Osteoblast (primary cell): ENCODE results near the gene PTPRK. TPM values are rescaled to one million over a fixed set of nuclear protein-coding genes. Genes with fewer than 3 reads are reported as not detected.

Experiments used
- DNase-seq: peaks from one replicate; pipeline ENCODE4 v3.0.0; 2011; ENCODE audit warnings: low spot score, mixed read lengths; ENCODE audit not compliant: insufficient read length; ENCODE audit errors: missing footprints
- H2AFZ ChIP-seq: 2 replicates; pipeline ENCODE4 v1.6.0; 2011; ENCODE audit warnings: mild to moderate bottlenecking, low read length
- H3K27ac ChIP-seq: 2 replicates; pipeline ENCODE4 v1.5.1; 2011; ENCODE audit warnings: mild to moderate bottlenecking, low read depth, low read length, moderate library complexity
- H3K27me3 ChIP-seq: 2 replicates; pipeline ENCODE4 v1.6.0; 2012; ENCODE audit warnings: mild to moderate bottlenecking, control low read depth, inconsistent platforms, low read length, moderate library complexity; ENCODE audit not compliant: insufficient read depth
- H3K36me3 ChIP-seq: 2 replicates; pipeline ENCODE4 v1.5.1; 2011; ENCODE audit warnings: mild to moderate bottlenecking, low read length, control low read depth, moderate library complexity; ENCODE audit not compliant: insufficient read depth
- H3K4me1 ChIP-seq: 2 replicates; pipeline ENCODE4 v1.5.1; 2011; ENCODE audit warnings: mild to moderate bottlenecking, low read length, control low read depth, moderate library complexity; ENCODE audit not compliant: insufficient read depth
- H3K4me2 ChIP-seq: 2 replicates; pipeline ENCODE4 v1.6.0; 2011; ENCODE audit warnings: mild to moderate bottlenecking, low read length; ENCODE audit not compliant: insufficient read depth
- H3K4me3 ChIP-seq: fragments of 200-600 bp; sonication (generic); 3 replicates; pipeline ENCODE4 v1.5.1; 2012; ENCODE audit warnings: mild to moderate bottlenecking, low read length, inconsistent platforms; ENCODE audit not compliant: insufficient read depth
- H3K79me2 ChIP-seq: 2 replicates; pipeline ENCODE4 v1.6.0; 2012; ENCODE audit warnings: mild to moderate bottlenecking, low read length, control low read depth, inconsistent platforms; ENCODE audit not compliant: insufficient read depth
- H3K9me3 ChIP-seq: 2 replicates; pipeline ENCODE4 v1.5.1; 2011; ENCODE audit warnings: low read depth, low read length, control low read depth
- H4K20me1 ChIP-seq: 2 replicates; pipeline ENCODE4 v1.6.0; 2012; ENCODE audit warnings: mild to moderate bottlenecking, low read length, control low read depth; ENCODE audit not compliant: insufficient read depth
- CTCF ChIP-seq: IDR thresholded peaks from 2 replicates; pipeline ENCODE4 v1.5.1; 2011; ENCODE audit warnings: mild to moderate bottlenecking, low read depth, low read length, moderate library complexity; ENCODE audit errors: extremely low read depth
- total RNA-seq: library from RNA; depleted of rRNA; stranded (reverse); fragments of >200 nt; gene quantifications from 2 replicates; pipeline ENCODE4 v1.2.3, GENCODE V29; 2012

Gene PTPRK
- total RNA-seq, 1 donor, result 165 TPM

- no peak overlapping the region for H3K4me3 ChIP-seq
- DNase-seq, result peak; percentile 34
These were observed 402.0 kb downstream of the PTPRK start for GRCh38 chr6:128118401-128118800.

GRCh38 chr6:128117916-128118315 lies 402.5 kb downstream of the PTPRK start:
- DNase-seq, result no peak
- peaks cover 4% of the 10 kb centered on the region for H3K79me2 ChIP-seq
- no peak overlapping the region for H3K27ac ChIP-seq
- TF ChIP-seq CTCF, result no peak
- no peaks in the 10 kb centered on the region for H3K9me3 ChIP-seq
- H3K4me1 ChIP-seq, result peaks cover 9% of the 10 kb centered on the region
- no peaks in the 10 kb centered on the region for H3K36me3 ChIP-seq
- peaks cover 3% of the 10 kb centered on the region for H4K20me1 ChIP-seq
- H3K4me2 ChIP-seq, result no peak overlapping the region
- no peak overlapping the region for H3K4me3 ChIP-seq
- H3K27me3 ChIP-seq, result no peaks in the 10 kb centered on the region
- no peak overlapping the region for H2AFZ ChIP-seq

More at GRCh38 chr6:128118401-128118800, 402.0 kb downstream of the PTPRK start:
- Histone ChIP-seq H3K27ac (no peak overlapping the region), H3K79me2 (peaks cover 4% of the 10 kb centered on the region), H3K9me3 (no peaks in the 10 kb centered on the region), H3K4me1 (peaks cover 7% of the 10 kb centered on the region), H2AFZ (no peak overlapping the region), H4K20me1 (peaks cover 3% of the 10 kb centered on the region), H3K4me2 (no peak overlapping the region), H3K36me3 (no peaks in the 10 kb centered on the region), H3K27me3 (no peaks in the 10 kb centered on the region)
- TF ChIP-seq CTCF, result no peak

- no peak for TF ChIP-seq CTCF
- Histone ChIP-seq H3K36me3 (no peaks in the 10 kb centered on the region), H2AFZ (no peak overlapping the region), H3K4me3 (no peak overlapping the region), H3K79me2 (peaks cover 7% of the 10 kb centered on the region), H3K4me2 (no peak overlapping the region), H3K27me3 (no peaks in the 10 kb centered on the region), H3K27ac (no peak overlapping the region), H4K20me1 (peaks cover 3% of the 10 kb centered on the region), H3K4me1 (peaks cover 11% of the 10 kb centered on the region), H3K9me3 (no peaks in the 10 kb centered on the region)
- no peak for DNase-seq
These were observed 406.2 kb downstream of the PTPRK start for GRCh38 chr6:128114164-128114563.

- Histone ChIP-seq H3K4me1 (peaks cover 4% of the 10 kb centered on the region), H3K9me3 (no peaks in the 10 kb centered on the region), H3K4me3 (peak overlapping the region; percentile 50), H3K27me3 (no peaks in the 10 kb centered on the region), H3K27ac (peak overlapping the region; percentile 0), H2AFZ (peak overlapping the region; percentile 49), H4K20me1 (no peaks in the 10 kb centered on the region), H3K36me3 (no peaks in the 10 kb centered on the region), H3K4me2 (peak overlapping the region; percentile 75), H3K79me2 (peaks cover 7% of the 10 kb centered on the region)
- no peak for DNase-seq
- TF ChIP-seq CTCF, result no peak
These were observed 407.9 kb downstream of the PTPRK start for GRCh38 chr6:128112494-128112893.
